Measurements from ENCODE around the gene FKBP1B.

FKBP1B gene

GRCh38 chr2:24045511-24046508 is 3.7 kb upstream of the FKBP1B start:
- peaks cover 11% of the 10 kb centered on the region for H3K4me1 ChIP-seq (ENCODE audit: low read length)
- TF ChIP-seq CTCF (IDR thresholded peaks at IDR 0.05; ENCODE audit: low read length): no peak
- no peak for TF ChIP-seq EZH2phosphoT487 (IDR thresholded peaks at IDR 0.05; ENCODE audit: low read length)
- no peak for TF ChIP-seq EZH2 (optimal IDR thresholded peaks at IDR 0.05; ENCODE audit: low read depth, low read length)
- H3K9me3 ChIP-seq (replicated peaks; ENCODE audit: insufficient read depth, low read length): no peaks in the 10 kb centered on the region
- H2AFZ ChIP-seq (ENCODE audit: low read length): no peak overlapping the region
- H3K4me3 ChIP-seq (ENCODE audit: low read length): peak overlapping the region; percentile 93; the same call in 1 of the 2 replicates
- peaks cover 13% of the 10 kb centered on the region; the same call in 1 of the 2 replicates for H3K27me3 ChIP-seq (replicated peaks; ENCODE audit: insufficient read depth, low read length)
- peak overlapping the region; percentile 63 for H3K4me2 ChIP-seq (ENCODE audit: low read depth, low read length)
- peaks cover 3% of the 10 kb centered on the region; the same call in 1 of the 2 replicates for H3F3A ChIP-seq (ENCODE audit: insufficient read depth, low read length)
- no peaks in the 10 kb centered on the region for H4K20me1 ChIP-seq (ENCODE audit: insufficient read depth, low read length)
- no peak for DNase-seq
- no peak overlapping the region for H3K27ac ChIP-seq (ENCODE audit: low read length)
- no peaks in the 10 kb centered on the region for H3K9me2 ChIP-seq (replicated peaks; ENCODE audit: insufficient read depth, low read length)
- peaks cover 11% of the 10 kb centered on the region for H3K79me2 ChIP-seq (ENCODE audit: low read length)
- H3K9ac ChIP-seq (ENCODE audit: low read length): no peak overlapping the region
- no peaks in the 10 kb centered on the region for H3K36me3 ChIP-seq (replicated peaks; ENCODE audit: insufficient read depth, low read length)

- Histone ChIP-seq H3K36me3 (replicated peaks; ENCODE audit: insufficient read depth, low read length) (no peaks in the 10 kb centered on the region), H2AFZ (ENCODE audit: low read length) (peak overlapping the region; percentile 98), H3K4me2 (ENCODE audit: low read depth, low read length) (peak overlapping the region; percentile 63), H3K9me3 (replicated peaks; ENCODE audit: insufficient read depth, low read length) (no peaks in the 10 kb centered on the region), H3K4me3 (ENCODE audit: low read length) (peak overlapping the region; percentile 93), H3K79me2 (ENCODE audit: low read length) (peaks cover 11% of the 10 kb centered on the region), H3K9ac (ENCODE audit: low read length) (peak overlapping the region; percentile 69; the same call in 1 of the 2 replicates), H3K9me2 (replicated peaks; ENCODE audit: insufficient read depth, low read length) (no peaks in the 10 kb centered on the region), H3K27me3 (replicated peaks; ENCODE audit: insufficient read depth, low read length) (peaks cover 13% of the 10 kb centered on the region; the same call in 1 of the 2 replicates), H3K27ac (ENCODE audit: low read length) (no peak overlapping the region), H3F3A (ENCODE audit: insufficient read depth, low read length) (peaks cover 5% of the 10 kb centered on the region; the same call in 1 of the 2 replicates), H3K4me1 (ENCODE audit: low read length) (peaks cover 11% of the 10 kb centered on the region), H4K20me1 (ENCODE audit: insufficient read depth, low read length) (no peaks in the 10 kb centered on the region)
- no peak for DNase-seq
- TF ChIP-seq EZH2phosphoT487 (IDR thresholded peaks at IDR 0.05; ENCODE audit: low read length) (no peak), CTCF (IDR thresholded peaks at IDR 0.05; ENCODE audit: low read length) (no peak), EZH2 (optimal IDR thresholded peaks at IDR 0.05; ENCODE audit: low read depth, low read length) (no peak)
Measured at GRCh38 chr2:24046599-24046929, 3.0 kb upstream of the FKBP1B start.

DNA sequence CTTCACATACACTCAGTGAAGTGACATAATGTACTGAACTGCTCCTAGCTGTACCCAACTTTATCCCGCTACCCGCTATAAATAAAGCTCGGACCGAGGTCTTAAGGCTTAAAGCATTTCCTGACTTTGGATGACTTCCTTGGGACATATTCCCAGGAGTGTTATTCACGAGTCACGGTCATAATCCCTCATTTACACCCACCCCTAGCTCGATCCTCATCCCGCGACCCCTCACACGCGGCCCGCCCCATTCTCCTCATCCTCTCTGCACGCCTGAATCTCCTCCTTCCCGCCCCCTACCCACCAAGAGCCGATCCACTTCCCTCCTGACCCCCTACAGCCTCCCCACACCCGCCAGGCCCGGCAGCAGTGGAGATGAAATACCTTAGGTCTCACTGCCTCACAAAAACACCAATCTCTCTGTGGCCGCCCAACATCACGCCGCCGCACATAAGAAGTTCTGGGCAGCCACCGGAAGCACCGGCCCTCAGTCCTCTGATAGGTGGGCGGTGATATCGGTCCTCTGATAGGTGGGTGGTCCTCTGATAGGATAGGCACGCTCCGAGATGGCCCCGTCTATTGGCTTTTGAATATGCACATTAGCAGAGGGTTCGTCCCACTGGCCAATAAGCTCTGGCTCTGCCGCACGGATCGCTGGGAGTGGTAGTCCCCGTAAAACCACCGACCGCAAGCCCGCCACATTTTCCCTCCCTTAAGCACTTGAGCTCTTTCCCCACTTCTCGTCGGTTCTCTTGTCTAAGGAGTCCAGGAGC is 2.4 kb upstream of the FKBP1B start, which contains the start of gene WDCP:
WDCP (minus strand) TSS at position 462 of the 773 bp plus-strand sequence. CDS start 7,897 bp downstream, outside the sequence.
- Histone ChIP-seq H3K4me2 (ENCODE audit: low read depth, low read length) (peak within 1 kb of the TSS; percentile 63), H3F3A (ENCODE audit: insufficient read depth, low read length) (peaks cover 5% of the 10 kb centered on the region; the same call in 1 of the 2 replicates), H3K36me3 (replicated peaks; ENCODE audit: insufficient read depth, low read length) (no peaks in the 10 kb centered on the region), H3K9me2 (replicated peaks; ENCODE audit: insufficient read depth, low read length) (no peaks in the 10 kb centered on the region), H2AFZ (ENCODE audit: low read length) (peak within 1 kb of the TSS; percentile 98), H3K27ac (ENCODE audit: low read length) (no peak within 1 kb of the TSS), H3K9ac (ENCODE audit: low read length) (peak within 1 kb of the TSS; percentile 69; the same call in 1 of the 2 replicates), H3K4me3 (ENCODE audit: low read length) (peak within 1 kb of the TSS; percentile 93), H4K20me1 (ENCODE audit: insufficient read depth, low read length) (no peaks in the 10 kb centered on the region), H3K79me2 (ENCODE audit: low read length) (peaks cover 11% of the 10 kb centered on the region), H3K27me3 (replicated peaks; ENCODE audit: insufficient read depth, low read length) (peaks cover 13% of the 10 kb centered on the region), H3K9me3 (replicated peaks; ENCODE audit: insufficient read depth, low read length) (no peaks in the 10 kb centered on the region), H3K4me1 (ENCODE audit: low read length) (peaks cover 11% of the 10 kb centered on the region)
- peak; percentile 99 for DNase-seq
- TF ChIP-seq CTCF (IDR thresholded peaks at IDR 0.05; ENCODE audit: low read length) (no peak), EZH2phosphoT487 (IDR thresholded peaks at IDR 0.05; ENCODE audit: low read length) (no peak), EZH2 (optimal IDR thresholded peaks at IDR 0.05; ENCODE audit: low read depth, low read length) (no peak)
